NCI-H1417 (cell line): Measurements from ENCODE around the gene UCN3.
"Not testable (repeated sequence)": the region's sequence is repeated elsewhere in the genome, so short reads cannot be mapped to it uniquely, and the experiment has no call there.

ENCODE experiments used
- DNase-seq, 3 experiments: peaks; one replicate each; lab custom pipeline; 2025; lab: John Stamatoyannopoulos, UW

UCN3 gene

GRCh38 chr10:5410787-5411186 is 46.0 kb downstream of the UCN3 start:
- DNase-seq: not testable (repeated sequence)

- no peak for DNase-seq
These were observed 47.1 kb downstream of the UCN3 start for GRCh38 chr10:5411941-5412276.

DNA sequence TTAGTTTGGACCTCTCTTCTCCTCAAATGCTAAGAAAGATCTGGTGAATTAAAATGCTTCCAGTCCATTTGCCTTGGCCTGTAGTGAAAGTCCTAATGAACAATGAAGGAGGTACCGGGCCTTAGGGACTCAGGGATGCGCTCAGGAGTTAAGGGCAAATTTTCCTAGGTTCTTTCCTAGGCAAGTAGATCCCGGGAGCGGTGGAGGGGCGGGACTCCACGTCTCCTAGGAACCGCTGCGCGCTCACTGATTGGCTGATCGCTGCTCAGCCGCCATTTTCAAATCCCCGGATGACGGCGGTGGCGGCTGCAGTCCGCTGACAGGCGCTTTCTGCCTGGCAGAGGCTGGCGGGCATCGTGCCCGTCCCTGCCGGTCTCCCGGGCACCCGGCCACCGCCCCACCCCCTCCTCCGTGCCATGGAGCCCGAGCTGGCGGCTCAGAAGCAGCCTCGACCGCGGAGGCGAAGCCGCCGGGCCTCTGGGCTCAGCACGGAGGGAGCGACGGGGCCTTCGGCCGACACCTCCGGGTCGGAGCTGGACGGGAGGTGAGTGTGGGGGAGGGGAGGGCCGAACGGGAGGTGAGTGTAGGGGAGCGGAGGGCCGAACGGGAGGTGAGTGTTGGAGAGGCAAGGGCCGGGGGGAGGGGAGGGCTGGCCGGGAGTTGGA is 47.6 kb downstream of the UCN3 start, which contains the start of gene NET1:
TSS of gene NET1 (plus strand) at position 281 of the 665 bp plus-strand sequence. CDS start at position 417, 136 bp downstream.
- peak; percentile 81 to 89 (median 82) for DNase-seq

DNA sequence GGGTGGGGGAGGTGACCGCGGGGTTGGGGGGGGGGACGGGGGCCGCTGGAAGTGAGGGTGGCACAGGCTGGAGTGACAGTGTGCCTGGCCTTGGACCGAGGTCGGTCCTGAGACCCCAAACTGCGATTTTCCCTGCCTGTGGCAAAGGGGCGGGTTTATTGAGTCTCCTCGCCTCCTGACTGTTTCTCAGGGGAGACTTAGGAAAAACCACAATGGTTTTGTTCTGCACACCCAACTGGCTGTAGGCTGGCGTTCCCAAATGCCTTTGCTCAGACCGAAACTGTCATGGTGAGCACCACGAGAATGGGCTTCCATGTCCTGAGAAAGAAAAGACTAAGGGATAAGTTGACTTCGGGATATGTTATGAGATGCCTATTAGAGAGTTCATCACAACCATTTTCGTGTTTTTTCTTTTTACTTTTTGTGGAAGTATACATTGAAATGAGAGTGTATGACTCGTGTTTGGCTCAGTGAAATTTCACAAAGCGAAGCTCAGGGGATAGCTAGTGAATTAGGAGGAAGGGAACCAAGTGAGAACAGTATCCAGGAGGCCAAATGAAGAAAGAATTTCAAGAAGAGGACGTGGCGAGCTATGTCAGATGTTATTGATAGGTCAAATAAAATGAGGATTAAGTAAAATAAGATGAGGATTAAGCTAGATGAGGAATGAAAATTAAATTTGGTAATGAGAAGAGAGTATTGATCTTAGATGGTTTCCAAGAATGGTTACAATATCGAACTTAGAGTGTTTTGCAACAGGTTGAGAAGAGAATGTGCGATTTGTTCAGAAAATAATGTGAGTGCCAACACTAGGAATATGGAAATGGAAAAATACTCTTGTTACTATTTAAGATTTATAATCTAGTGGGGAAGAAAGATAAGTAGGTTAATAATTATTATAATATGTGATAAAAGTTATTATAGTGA is 48.5 kb downstream of the UCN3 start:
- peak in 2 of 3 experiments; percentile 2 to 22 for DNase-seq

- DNase-seq: no peak
These were observed 52.2 kb downstream of the UCN3 start for GRCh38 chr10:5416981-5417380.

DNA sequence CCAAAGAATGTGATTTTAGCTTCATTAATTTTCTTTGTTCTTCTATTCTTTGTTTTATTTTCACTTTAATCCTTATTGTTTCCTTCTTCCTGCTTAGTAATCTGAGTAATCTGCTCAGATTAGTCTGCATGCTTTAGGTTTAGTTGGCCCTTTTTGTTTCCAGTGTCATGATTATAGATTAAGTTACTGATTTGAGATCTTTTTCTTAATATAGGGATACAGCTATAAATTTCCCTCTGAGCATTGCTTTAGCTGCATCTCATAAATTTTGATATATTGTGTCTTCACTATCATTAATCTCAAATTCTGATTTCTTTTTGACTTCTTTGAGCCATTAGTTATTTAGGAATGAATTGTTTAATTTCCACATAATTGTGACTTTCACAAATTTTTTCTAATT is 53.8 kb downstream of the UCN3 start:
- no peak for DNase-seq

DNA sequence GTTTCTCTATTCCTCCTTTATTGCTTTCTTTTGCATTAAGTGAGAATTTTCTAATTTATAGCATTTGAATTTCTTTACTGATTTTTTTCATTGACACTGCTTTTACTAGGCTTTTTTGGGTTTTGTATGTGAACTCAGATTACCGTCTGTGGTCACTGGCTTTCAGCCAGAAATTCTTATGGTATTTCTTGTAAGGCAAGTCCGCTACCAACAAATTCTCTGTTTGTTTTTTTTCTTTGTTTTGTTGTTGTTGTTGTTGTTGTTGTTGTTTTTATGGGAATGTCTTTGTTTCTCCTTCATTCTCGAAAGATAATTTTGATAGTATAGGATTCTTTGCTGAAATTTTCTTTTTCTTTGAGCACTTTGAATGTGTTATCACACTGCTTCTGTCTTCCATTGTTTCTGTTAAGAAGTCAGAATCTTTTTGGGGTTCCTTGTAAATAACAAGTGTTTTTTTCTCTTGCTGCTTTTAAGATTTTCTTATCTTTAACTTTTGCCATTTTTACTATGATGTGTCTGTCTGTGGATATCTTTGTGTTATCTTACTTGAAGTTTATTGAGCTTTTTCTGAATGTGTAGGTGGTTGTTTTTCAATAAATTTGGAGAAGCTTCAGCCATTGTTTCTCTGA is 54.8 kb downstream of the UCN3 start:
- no peak for DNase-seq

DNA sequence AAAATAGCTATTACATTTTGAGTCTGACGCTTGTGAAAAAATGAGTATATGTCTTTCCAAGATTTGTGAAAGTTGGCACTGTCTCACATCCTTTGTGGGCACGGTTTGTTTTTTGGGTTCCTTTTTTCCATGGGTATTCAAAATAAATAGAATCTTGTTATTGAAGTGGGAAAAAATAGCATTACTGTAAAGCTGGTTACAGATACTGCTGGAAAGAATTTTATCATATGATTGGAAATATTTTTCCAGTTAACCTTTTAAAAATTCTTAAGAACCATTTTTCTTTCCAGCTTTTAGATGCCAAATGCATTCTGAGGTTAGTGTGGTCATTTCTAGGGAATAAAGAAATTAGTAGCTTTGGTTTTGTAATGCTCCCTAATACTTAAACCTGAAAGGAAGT is 59.0 kb downstream of the UCN3 start:
- no peak for DNase-seq
